ENCODE results near the gene SPAG4. TPM values are rescaled to one million over a fixed set of nuclear protein-coding genes. Genes with fewer than 3 reads are reported as not detected.

Gene SPAG4, protein sequence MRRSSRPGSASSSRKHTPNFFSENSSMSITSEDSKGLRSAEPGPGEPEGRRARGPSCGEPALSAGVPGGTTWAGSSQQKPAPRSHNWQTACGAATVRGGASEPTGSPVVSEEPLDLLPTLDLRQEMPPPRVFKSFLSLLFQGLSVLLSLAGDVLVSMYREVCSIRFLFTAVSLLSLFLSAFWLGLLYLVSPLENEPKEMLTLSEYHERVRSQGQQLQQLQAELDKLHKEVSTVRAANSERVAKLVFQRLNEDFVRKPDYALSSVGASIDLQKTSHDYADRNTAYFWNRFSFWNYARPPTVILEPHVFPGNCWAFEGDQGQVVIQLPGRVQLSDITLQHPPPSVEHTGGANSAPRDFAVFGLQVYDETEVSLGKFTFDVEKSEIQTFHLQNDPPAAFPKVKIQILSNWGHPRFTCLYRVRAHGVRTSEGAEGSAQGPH
- 12.8 and 44.6 TPM in 2 replicates for total RNA-seq
- polyA plus RNA-seq, result 27.9 and 107 TPM in 2 replicates

DNA sequence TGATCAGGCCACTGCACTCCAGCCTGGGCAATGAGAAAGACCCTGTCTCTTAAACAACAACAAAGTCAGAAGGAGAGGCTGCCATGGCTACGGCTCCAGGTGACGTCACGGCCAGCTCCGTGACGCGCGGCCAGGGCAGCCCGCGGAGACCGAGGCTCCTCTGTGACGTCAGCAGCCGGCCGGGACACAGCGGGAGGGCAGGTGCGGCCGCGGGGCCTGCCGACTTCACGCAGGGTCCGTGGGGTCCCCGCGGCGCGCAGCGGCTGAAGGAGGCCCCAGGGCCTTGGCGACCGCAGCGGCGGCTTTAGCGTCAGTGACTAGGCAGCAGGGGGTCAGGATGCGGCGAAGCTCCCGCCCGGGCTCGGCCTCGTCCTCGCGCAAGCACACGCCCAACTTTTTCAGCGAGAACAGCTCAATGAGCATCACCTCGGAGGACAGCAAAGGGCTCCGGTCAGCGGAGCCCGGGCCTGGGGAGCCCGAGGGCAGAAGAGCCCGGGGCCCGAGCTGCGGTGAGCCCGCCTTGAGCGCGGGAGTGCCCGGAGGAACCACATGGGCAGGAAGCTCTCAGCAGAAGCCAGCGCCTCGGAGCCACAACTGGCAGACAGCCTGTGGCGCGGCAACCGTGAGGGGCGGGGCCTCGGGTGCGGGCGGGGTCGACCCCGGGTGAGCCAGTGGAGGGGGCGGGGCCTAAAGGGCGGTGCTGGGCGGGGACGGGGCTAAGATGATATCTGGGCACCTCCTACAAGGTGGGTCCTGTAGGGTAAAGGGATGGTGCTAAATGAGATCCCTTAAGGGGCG lies at the start of gene SPAG4:
TSS of gene SPAG4 (plus strand) at position 163 of the 798 bp plus-strand sequence. CDS start at position 338, 175 bp downstream.
- Histone ChIP-seq H3K27me3 (no peaks in the 10 kb centered on the region), H3K4me3 (peak within 1 kb of the TSS; percentile 46), H3K36me3 (no peaks in the 10 kb centered on the region), H3K9me3 (ENCODE audit: low read depth) (no peaks in the 10 kb centered on the region), H3K4me1 (ENCODE audit: low read depth) (peaks cover 10% of the 10 kb centered on the region), H3K27ac (peak within 1 kb of the TSS; percentile 73)
- DNase-seq (ENCODE audit: low read depth in 1 of 2, low spot score in 1 of 2), result peak; percentile 100
- TF ChIP-seq, protein P1, sequence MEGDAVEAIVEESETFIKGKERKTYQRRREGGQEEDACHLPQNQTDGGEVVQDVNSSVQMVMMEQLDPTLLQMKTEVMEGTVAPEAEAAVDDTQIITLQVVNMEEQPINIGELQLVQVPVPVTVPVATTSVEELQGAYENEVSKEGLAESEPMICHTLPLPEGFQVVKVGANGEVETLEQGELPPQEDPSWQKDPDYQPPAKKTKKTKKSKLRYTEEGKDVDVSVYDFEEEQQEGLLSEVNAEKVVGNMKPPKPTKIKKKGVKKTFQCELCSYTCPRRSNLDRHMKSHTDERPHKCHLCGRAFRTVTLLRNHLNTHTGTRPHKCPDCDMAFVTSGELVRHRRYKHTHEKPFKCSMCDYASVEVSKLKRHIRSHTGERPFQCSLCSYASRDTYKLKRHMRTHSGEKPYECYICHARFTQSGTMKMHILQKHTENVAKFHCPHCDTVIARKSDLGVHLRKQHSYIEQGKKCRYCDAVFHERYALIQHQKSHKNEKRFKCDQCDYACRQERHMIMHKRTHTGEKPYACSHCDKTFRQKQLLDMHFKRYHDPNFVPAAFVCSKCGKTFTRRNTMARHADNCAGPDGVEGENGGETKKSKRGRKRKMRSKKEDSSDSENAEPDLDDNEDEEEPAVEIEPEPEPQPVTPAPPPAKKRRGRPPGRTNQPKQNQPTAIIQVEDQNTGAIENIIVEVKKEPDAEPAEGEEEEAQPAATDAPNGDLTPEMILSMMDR (IDR thresholded peaks at IDR 0.05; ENCODE audit: low read depth, low read length), result no peak

DNA sequence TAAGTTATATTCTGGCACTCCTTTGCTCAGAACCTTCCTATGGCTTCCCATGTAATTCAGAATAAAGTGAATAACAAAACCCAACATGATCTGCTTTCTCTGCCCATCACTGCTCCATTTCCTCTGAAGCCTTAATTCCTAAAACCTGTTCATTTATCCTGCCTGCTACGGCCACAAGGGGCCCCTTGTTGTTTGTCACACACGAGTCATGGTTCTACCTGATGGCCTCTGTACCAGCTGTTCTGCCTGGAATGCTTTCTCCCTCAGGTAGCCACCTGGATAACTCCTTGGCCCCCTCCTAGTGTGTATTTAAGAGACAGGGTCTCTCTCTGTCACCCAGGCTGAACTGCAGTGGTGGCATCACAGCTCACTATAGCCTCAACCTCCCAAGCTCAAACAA lies 47.0 kb upstream of the SPAG4 start:
- no peak for DNase-seq (ENCODE audit: low read depth in 1 of 2, low spot score in 1 of 2)

DNA sequence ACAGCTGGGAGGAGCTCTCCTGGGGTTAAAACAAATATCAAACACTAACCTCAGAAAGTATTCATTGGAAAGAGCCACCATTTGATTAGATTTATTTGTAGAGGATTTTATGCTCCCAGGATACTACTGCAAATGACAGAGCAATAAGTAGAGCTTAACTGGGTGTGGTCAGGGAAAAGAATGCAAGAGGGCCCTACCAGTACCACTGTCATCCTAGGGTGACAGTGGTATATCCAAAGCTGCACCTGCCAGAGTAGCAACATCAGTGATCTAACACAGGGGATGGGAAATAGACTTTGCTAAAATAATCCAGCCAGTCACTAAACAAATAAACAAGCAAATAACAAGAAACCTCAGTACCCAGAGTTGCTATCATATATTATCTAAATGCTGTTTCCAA lies 44.1 kb upstream of the SPAG4 start:
- no peaks in the 10 kb centered on the region for H3K36me3 ChIP-seq
- no peak for DNase-seq (ENCODE audit: low read depth in 1 of 2, low spot score in 1 of 2)
- H3K27ac ChIP-seq, result no peak overlapping the region
- no peaks in the 10 kb centered on the region for H3K27me3 ChIP-seq
- TF ChIP-seq, protein P1 (IDR thresholded peaks at IDR 0.05; ENCODE audit: low read depth, low read length), result no peak
- H3K4me3 ChIP-seq, result no peak overlapping the region
- no peaks in the 10 kb centered on the region for H3K9me3 ChIP-seq (ENCODE audit: low read depth)
- no peaks in the 10 kb centered on the region for H3K4me1 ChIP-seq (ENCODE audit: low read depth)

More for the DNA sequence above, 47.0 kb upstream of the SPAG4 start:
- TF ChIP-seq, protein P1 (IDR thresholded peaks at IDR 0.05; ENCODE audit: low read depth, low read length), result no peak
- no peaks in the 10 kb centered on the region for H3K4me1 ChIP-seq (ENCODE audit: low read depth)
- no peaks in the 10 kb centered on the region for H3K27me3 ChIP-seq
- H3K36me3 ChIP-seq, result no peaks in the 10 kb centered on the region
- H3K9me3 ChIP-seq (ENCODE audit: low read depth), result no peaks in the 10 kb centered on the region
- no peak overlapping the region for H3K27ac ChIP-seq
- H3K4me3 ChIP-seq, result no peak overlapping the region

DNA sequence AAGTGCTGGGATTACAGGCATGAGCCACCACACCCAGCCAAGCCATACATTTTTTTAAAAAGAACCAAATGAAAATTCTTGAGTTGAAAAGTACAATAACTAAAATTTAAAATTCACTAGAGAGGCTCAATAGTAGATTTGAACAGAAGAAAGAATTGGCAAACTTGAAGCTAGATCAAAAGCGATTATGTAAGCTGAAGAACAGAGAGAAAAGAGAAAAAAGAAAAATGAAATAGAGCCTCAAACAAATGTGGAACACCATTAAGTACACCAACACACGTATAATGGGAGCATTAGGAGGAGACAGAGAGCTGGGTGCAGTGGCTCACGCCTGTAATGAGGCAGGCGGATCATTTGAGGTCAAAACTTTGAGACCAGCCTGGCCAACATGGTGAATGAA lies 42.8 kb upstream of the SPAG4 start:
- H3K9me3 ChIP-seq (ENCODE audit: low read depth), result no peaks in the 10 kb centered on the region
- H3K27ac ChIP-seq, result no peak overlapping the region
- H3K27me3 ChIP-seq, result no peaks in the 10 kb centered on the region
- no peak for DNase-seq (ENCODE audit: low read depth in 1 of 2, low spot score in 1 of 2)
- no peaks in the 10 kb centered on the region for H3K4me1 ChIP-seq (ENCODE audit: low read depth)
- TF ChIP-seq, protein P1 (IDR thresholded peaks at IDR 0.05; ENCODE audit: low read depth, low read length), result no peak
- no peaks in the 10 kb centered on the region for H3K36me3 ChIP-seq
- no peak overlapping the region for H3K4me3 ChIP-seq

DNA sequence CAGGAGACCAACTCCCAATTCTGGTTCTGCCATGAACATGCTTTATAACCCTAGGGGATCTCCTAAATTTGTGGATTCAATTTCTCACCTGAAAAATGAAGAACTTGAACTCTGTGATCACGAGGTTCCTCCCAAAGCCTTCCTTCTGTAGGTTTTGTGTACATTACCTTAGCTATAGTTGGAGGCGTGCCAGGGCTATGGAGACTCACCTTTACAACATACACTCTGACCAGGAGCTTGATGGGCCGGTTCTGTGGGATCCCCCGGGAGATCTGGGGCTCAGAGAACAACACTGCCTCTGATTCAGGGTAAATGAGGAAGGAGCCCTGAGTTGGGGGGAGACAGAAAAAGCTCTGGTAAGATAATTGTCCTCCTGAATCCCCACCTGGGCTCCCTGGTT lies 39.7 kb upstream of the SPAG4 start:
- TF ChIP-seq, protein P1 (IDR thresholded peaks at IDR 0.05; ENCODE audit: low read depth, low read length), result no peak

More for the DNA sequence above, 39.7 kb upstream of the SPAG4 start:
- Histone ChIP-seq H3K4me1 (ENCODE audit: low read depth) (no peaks in the 10 kb centered on the region), H3K27ac (no peak overlapping the region), H3K4me3 (no peak overlapping the region), H3K9me3 (ENCODE audit: low read depth) (no peaks in the 10 kb centered on the region), H3K27me3 (no peaks in the 10 kb centered on the region), H3K36me3 (no peaks in the 10 kb centered on the region)
- DNase-seq (ENCODE audit: low read depth in 1 of 2, low spot score in 1 of 2), result no peak

All from cardiac muscle cell (in vitro differentiated cells and primary cell).